HepG2 (cell line): Measurements from ENCODE around the gene RAD51D. TPM values are rescaled to one million over a fixed set of nuclear protein-coding genes. Genes with fewer than 3 reads are reported as not detected.
A peak's percentile ranks its signal among the peaks of the same experiment; 100 is the strongest.

Experiments
- BCL6 ChIP-seq: IDR thresholded peaks from 2 replicates; pipeline ENCODE4 v1.6.1; 2016; ENCODE audit warnings: missing genetic modification reagents, missing compliant biosample characterization
- ELF3 ChIP-seq: IDR thresholded peaks from 2 replicates; pipeline ENCODE4 v1.6.1; 2016; ENCODE audit warnings: missing genetic modification reagents, missing compliant biosample characterization
- GATA4 ChIP-seq: sonication (generic); IDR thresholded peaks from 2 replicates; pipeline ENCODE4 v1.6.1; 2016; ENCODE audit warnings: antibody characterized with exemption, low read depth, borderline replicate concordance
- GFI1 ChIP-seq: sonication (generic); formaldehyde crosslinking; IDR thresholded peaks from 2 replicates; pipeline ENCODE4 v1.5.0; 2020; ENCODE audit warnings: missing genetic modification reagents, mild to moderate bottlenecking, borderline replicate concordance
- HDAC1 ChIP-seq: sonication (generic); formaldehyde crosslinking; IDR thresholded peaks from 2 replicates; pipeline ENCODE4 v1.5.1; 2020; ENCODE audit warnings: mild to moderate bottlenecking, missing genetic modification reagents
- HOXD1 ChIP-seq: sonication (generic); formaldehyde crosslinking; IDR thresholded peaks from 2 replicates; pipeline ENCODE4 v1.5.0; 2020; ENCODE audit warnings: missing genetic modification reagents
- MED1 ChIP-seq: sonication (generic); formaldehyde crosslinking; IDR thresholded peaks from 2 replicates; pipeline ENCODE4 v1.4.0; 2020; ENCODE audit warnings: missing genetic modification reagents
- NCOA2 ChIP-seq: sonication (generic); formaldehyde crosslinking; IDR thresholded peaks from 2 replicates; pipeline ENCODE4 v1.8.0; 2022; ENCODE audit warnings: inconsistent platforms
- NR2F2 ChIP-seq: IDR thresholded peaks from 2 replicates; pipeline ENCODE4 v1.6.1; 2012; ENCODE audit warnings: low read depth, inconsistent platforms, borderline replicate concordance
- RAD21 ChIP-seq: fragments of 450-650 bp; formaldehyde crosslinking; IDR thresholded peaks from 2 replicates; pipeline ENCODE4 v1.5.0; 2020; ENCODE audit warnings: mild to moderate bottlenecking
- SRSF9 ChIP-seq: fragments of 200-400 bp; formaldehyde crosslinking; IDR thresholded peaks from 2 replicates; pipeline ENCODE4 v1.6.1; 2018; ENCODE audit warnings: borderline replicate concordance, mild to moderate bottlenecking, low read depth, low read length; ENCODE audit not compliant: insufficient read depth, poor library complexity, severe bottlenecking
- TCF7 ChIP-seq: sonication (generic); IDR thresholded peaks from 2 replicates; pipeline ENCODE4 v1.6.1; 2016; ENCODE audit warnings: antibody characterized with exemption, low read depth
- TEAD3 ChIP-seq: optimal IDR thresholded peaks from 2 replicates; pipeline ENCODE3; 2016; ENCODE audit warnings: borderline replicate concordance
- THAP11 ChIP-seq: IDR thresholded peaks from 2 replicates; pipeline ENCODE4 v1.6.1; 2016; ENCODE audit warnings: missing biosample characterization, missing genetic modification reagents
- THYN1 ChIP-seq: sonication (generic); formaldehyde crosslinking; IDR thresholded peaks from 2 replicates; pipeline ENCODE4 v1.8.1; 2023; ENCODE audit warnings: low read depth, mild to moderate bottlenecking, moderate library complexity, missing genetic modification reagents, borderline replicate concordance
- ZBTB33 ChIP-seq: sonication (generic); formaldehyde crosslinking; IDR thresholded peaks from 2 replicates; pipeline ENCODE4 v1.4.0; 2020; ENCODE audit warnings: missing genetic modification reagents
- ZBTB46 ChIP-seq: sonication (generic); formaldehyde crosslinking; IDR thresholded peaks from 2 replicates; pipeline ENCODE4 v1.4.0; 2020; ENCODE audit warnings: mild to moderate bottlenecking, missing genetic modification reagents, borderline replicate concordance
- ZFX ChIP-seq: sonication (generic); formaldehyde crosslinking; IDR thresholded peaks from 2 replicates; pipeline ENCODE4 v1.4.0; 2020; ENCODE audit warnings: mild to moderate bottlenecking, low read depth, missing genetic modification reagents, moderate library complexity
- ZNF12 ChIP-seq: sonication (generic); formaldehyde crosslinking; IDR thresholded peaks from 2 replicates; pipeline ENCODE4 v1.5.0; 2020; ENCODE audit warnings: missing genetic modification reagents
- polyA plus RNA-seq, 8 experiments: library from polyadenylated mRNA; depleted of rRNA in 3 of 8; stranded (reverse) in 7 of 8; unstranded in 1 of 8; fragments of >200 nt; fragmentation: Illumina TruSeq in 4 of 8; extraction: Trizol in 4 of 8; gene quantifications; 2 replicates each; pipeline versions ENCODE4 v1.2.1 to v1.2.3, GENCODE V29; 2011 to 2016; ENCODE audit warnings: low read depth in 4 of 8, missing spikeins in 1 of 8, mixed read lengths in 1 of 8; ENCODE audit not compliant: insufficient read depth in 1 of 8
- total RNA-seq, 5 experiments: library from RNA; depleted of rRNA; stranded (reverse); fragments of >200 nt; fragmentation: Illumina TruSeq; extraction: Trizol; gene quantifications; 2 replicates each; pipeline ENCODE4 v1.2.3, GENCODE V29; 2016; ENCODE audit warnings: low read depth in 1 of 5
- TF ChIP-seq, protein P1 (sequence below): IDR thresholded peaks from 2 replicates; pipeline ENCODE4 v1.6.1; 2018; ENCODE audit warnings: missing genetic modification reagents, mild to moderate bottlenecking, missing compliant biosample characterization
- TF ChIP-seq, protein P2 (sequence below): sonication (generic); formaldehyde crosslinking; IDR thresholded peaks from 2 replicates; pipeline ENCODE4 v1.5.0; 2020; ENCODE audit warnings: mild to moderate bottlenecking, missing genetic modification reagents, borderline replicate concordance

The RAD51D gene
- total and polyA plus RNA-seq, 2 of the 13 experiments (the other 11 are each of a cell fraction or from before 2014, with no cell fraction given), result 6.7 to 13.1 TPM

DNA sequence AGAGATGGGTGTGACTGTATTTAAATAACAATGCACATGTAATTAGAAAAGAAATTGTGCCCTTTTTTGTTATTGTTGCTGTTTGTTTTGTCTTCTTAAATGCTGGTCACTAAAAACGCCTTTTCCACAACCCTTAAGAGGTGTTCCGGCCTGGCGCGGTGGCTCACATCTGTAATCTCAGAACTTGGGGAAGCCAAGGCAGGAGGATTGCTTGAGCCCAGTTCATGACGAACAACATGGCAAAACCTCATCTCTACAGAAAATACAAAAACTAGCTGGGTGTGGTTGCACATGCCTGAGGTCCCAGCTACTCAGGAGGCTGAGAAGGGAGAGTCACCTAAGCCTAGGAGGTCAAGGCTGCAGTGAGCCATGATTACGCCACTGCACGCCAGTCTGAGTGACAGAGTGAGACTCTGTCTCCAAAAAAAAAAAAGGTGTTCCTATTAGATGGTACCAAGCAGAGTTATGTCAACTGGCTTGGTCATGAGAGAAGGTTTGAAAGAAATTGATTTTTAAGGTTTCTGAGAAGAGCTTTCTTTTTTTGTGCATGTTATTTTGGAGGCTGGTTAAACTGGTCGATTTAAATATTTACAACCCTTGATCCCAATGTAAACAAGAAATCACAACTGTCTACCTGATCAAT is 32.6 kb downstream of the RAD51D start (continued):
- TF ChIP-seq TEAD3 (CRISPR knock-in tag), result peak; percentile 34
- TF ChIP-seq ELF3, result peak; percentile 30; the same call in 1 of the 2 replicates
- TF ChIP-seq SRSF9, result no peak
- peak; percentile 68 for TF ChIP-seq NCOA2 (CRISPR knock-in tag)
- TF ChIP-seq, protein P1, sequence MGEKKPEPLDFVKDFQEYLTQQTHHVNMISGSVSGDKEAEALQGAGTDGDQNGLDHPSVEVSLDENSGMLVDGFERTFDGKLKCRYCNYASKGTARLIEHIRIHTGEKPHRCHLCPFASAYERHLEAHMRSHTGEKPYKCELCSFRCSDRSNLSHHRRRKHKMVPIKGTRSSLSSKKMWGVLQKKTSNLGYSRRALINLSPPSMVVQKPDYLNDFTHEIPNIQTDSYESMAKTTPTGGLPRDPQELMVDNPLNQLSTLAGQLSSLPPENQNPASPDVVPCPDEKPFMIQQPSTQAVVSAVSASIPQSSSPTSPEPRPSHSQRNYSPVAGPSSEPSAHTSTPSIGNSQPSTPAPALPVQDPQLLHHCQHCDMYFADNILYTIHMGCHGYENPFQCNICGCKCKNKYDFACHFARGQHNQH (CRISPR knock-in tag), result peak; percentile 48; the same call in 1 of the 2 replicates
- peak; percentile 64 for TF ChIP-seq MED1
- TF ChIP-seq THYN1 (CRISPR knock-in tag), result no peak
- TF ChIP-seq BCL6 (CRISPR knock-in tag), result peak; percentile 84
- TF ChIP-seq ZBTB33 (CRISPR knock-in tag), result 0 out of 2 replicates have a peak, but pooled peaks have one; percentile 17
- TF ChIP-seq GFI1, result peak; percentile 62; the same call in 1 of the 2 replicates
- peak; percentile 14; the same call in 1 of the 2 replicates for TF ChIP-seq RAD21 (CRISPR knock-in tag)
- TF ChIP-seq ZBTB46 (CRISPR knock-in tag), result no peak
- TF ChIP-seq HOXD1, result no peak
- TF ChIP-seq GATA4, result no peak
- TF ChIP-seq, protein P2, sequence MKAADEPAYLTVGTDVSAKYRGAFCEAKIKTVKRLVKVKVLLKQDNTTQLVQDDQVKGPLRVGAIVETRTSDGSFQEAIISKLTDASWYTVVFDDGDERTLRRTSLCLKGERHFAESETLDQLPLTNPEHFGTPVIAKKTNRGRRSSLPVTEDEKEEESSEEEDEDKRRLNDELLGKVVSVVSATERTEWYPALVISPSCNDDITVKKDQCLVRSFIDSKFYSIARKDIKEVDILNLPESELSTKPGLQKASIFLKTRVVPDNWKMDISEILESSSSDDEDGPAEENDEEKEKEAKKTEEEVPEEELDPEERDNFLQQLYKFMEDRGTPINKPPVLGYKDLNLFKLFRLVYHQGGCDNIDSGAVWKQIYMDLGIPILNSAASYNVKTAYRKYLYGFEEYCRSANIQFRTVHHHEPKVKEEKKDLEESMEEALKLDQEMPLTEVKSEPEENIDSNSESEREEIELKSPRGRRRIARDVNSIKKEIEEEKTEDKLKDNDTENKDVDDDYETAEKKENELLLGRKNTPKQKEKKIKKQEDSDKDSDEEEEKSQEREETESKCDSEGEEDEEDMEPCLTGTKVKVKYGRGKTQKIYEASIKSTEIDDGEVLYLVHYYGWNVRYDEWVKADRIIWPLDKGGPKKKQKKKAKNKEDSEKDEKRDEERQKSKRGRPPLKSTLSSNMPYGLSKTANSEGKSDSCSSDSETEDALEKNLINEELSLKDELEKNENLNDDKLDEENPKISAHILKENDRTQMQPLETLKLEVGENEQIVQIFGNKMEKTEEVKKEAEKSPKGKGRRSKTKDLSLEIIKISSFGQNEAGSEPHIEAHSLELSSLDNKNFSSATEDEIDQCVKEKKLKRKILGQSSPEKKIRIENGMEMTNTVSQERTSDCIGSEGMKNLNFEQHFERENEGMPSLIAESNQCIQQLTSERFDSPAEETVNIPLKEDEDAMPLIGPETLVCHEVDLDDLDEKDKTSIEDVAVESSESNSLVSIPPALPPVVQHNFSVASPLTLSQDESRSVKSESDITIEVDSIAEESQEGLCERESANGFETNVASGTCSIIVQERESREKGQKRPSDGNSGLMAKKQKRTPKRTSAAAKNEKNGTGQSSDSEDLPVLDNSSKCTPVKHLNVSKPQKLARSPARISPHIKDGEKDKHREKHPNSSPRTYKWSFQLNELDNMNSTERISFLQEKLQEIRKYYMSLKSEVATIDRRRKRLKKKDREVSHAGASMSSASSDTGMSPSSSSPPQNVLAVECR (CRISPR knock-in tag), result peak; percentile 28; the same call in 1 of the 2 replicates
- peak; percentile 37; the same call in 1 of the 2 replicates for TF ChIP-seq THAP11 (CRISPR knock-in tag)
- TF ChIP-seq ZNF12 (CRISPR knock-in tag), result no peak; the same call in 1 of the 2 replicates
- TF ChIP-seq HDAC1 (CRISPR knock-in tag), result peak; percentile 54
- peak; percentile 68; the same call in 1 of the 2 replicates for TF ChIP-seq NR2F2
- TF ChIP-seq TCF7, result peak; percentile 22; the same call in 1 of the 2 replicates
- peak; percentile 29 for TF ChIP-seq ZFX
